Measurements from ENCODE around the gene HMGB1.
"Not testable (repeated sequence)": the region's sequence is repeated elsewhere in the genome, so short reads cannot be mapped to it uniquely, and the experiment has no call there.

Gene HMGB1

GRCh38 chr13:30464496-30465342 is 1.0 kb downstream of the HMGB1 start:
- DNase-seq, result peak; percentile 65

- no peak for DNase-seq
Observed at GRCh38 chr13:30463787-30464495, 1.8 kb downstream of the HMGB1 start.

GRCh38 chr13:30461279-30462066 is 4.3 kb downstream of the HMGB1 start:
- not testable (repeated sequence) for DNase-seq

- no peak for DNase-seq
Observed at GRCh38 chr13:30457306-30457891, 8.3 kb downstream of the HMGB1 start.

GRCh38 chr13:30456290-30456689 is 9.4 kb downstream of the HMGB1 start:
- DNase-seq, result no peak

- DNase-seq, result no peak
Observed at GRCh38 chr13:30454991-30455390, 10.7 kb downstream of the HMGB1 start.

GRCh38 chr13:30453727-30454126 is 12.0 kb downstream of the HMGB1 start:
- DNase-seq, result no peak

GRCh38 chr13:30451476-30451875 is 14.3 kb downstream of the HMGB1 start:
- DNase-seq, result not testable (repeated sequence)

- DNase-seq, result no peak
Observed at GRCh38 chr13:30450066-30450465, 15.7 kb downstream of the HMGB1 start.

- no peak for DNase-seq
Observed at GRCh38 chr13:30448441-30448840, 17.3 kb downstream of the HMGB1 start.

- DNase-seq, result no peak
Observed at GRCh38 chr13:30446126-30446500, 19.6 kb downstream of the HMGB1 start.

- no peak for DNase-seq
Observed at GRCh38 chr13:30443957-30444404, 21.8 kb downstream of the HMGB1 start.

- not testable (repeated sequence) for DNase-seq
Observed at GRCh38 chr13:30443491-30443890, 22.2 kb downstream of the HMGB1 start.

GRCh38 chr13:30442926-30443325 is 22.8 kb downstream of the HMGB1 start:
- DNase-seq, result no peak

- DNase-seq, result no peak
Observed at GRCh38 chr13:30440910-30441703, 24.6 kb downstream of the HMGB1 start.

GRCh38 chr13:30438286-30438685 is 27.4 kb downstream of the HMGB1 start:
- DNase-seq, result no peak

GRCh38 chr13:30437177-30437576 is 28.6 kb downstream of the HMGB1 start:
- no peak for DNase-seq

GRCh38 chr13:30435911-30436451 is 29.8 kb downstream of the HMGB1 start:
- no peak for DNase-seq

- no peak for DNase-seq
Observed at GRCh38 chr13:30431269-30431940, 34.3 kb downstream of the HMGB1 start.

- no peak for DNase-seq
Observed at GRCh38 chr13:30429721-30430694, 35.7 kb downstream of the HMGB1 start.
